HEK293 (cell line): Measurements from ENCODE around the gene TWIST2.

ENCODE experiments used
- ELK4 ChIP-seq: IDR thresholded peaks from 2 replicates; pipeline ENCODE4 v1.6.1; 2011; ENCODE audit warnings: mild to moderate bottlenecking, low read depth, low read length, borderline replicate concordance
- FEZF1 ChIP-seq: fragments of 450-650 bp; formaldehyde crosslinking; IDR thresholded peaks from 2 replicates; pipeline ENCODE4 v1.5.1; 2016; ENCODE audit warnings: missing biosample characterization, missing genetic modification characterization
- GLIS2 ChIP-seq: fragments of 450-650 bp; formaldehyde crosslinking; IDR thresholded peaks from 2 replicates; pipeline ENCODE4 v1.5.1; 2016; ENCODE audit warnings: missing biosample characterization, missing genetic modification characterization
- KLF1 ChIP-seq: fragments of 450-650 bp; formaldehyde crosslinking; IDR thresholded peaks from 2 replicates; pipeline ENCODE4 v1.5.1; 2016; ENCODE audit warnings: missing biosample characterization, missing genetic modification characterization
- KLF17 ChIP-seq: fragments of 450-650 bp; formaldehyde crosslinking; IDR thresholded peaks from 2 replicates; pipeline ENCODE4 v1.5.1; 2016; ENCODE audit warnings: missing biosample characterization, missing genetic modification characterization
- KLF7 ChIP-seq: fragments of 450-650 bp; formaldehyde crosslinking; IDR thresholded peaks from 2 replicates; pipeline ENCODE4 v1.5.1; 2016; ENCODE audit warnings: missing biosample characterization, missing genetic modification characterization, borderline replicate concordance
- MZF1 ChIP-seq: fragments of 450-650 bp; formaldehyde crosslinking; IDR thresholded peaks from 2 replicates; pipeline ENCODE4 v1.5.1; 2017; ENCODE audit warnings: missing biosample characterization, missing genetic modification characterization, borderline replicate concordance
- SCRT1 ChIP-seq: fragments of 450-650 bp; formaldehyde crosslinking; IDR thresholded peaks from 2 replicates; pipeline ENCODE4 v1.5.1; 2016; ENCODE audit warnings: missing biosample characterization, missing genetic modification characterization, borderline replicate concordance
- SCRT2 ChIP-seq: fragments of 450-650 bp; formaldehyde crosslinking; IDR thresholded peaks from 2 replicates; pipeline ENCODE4 v1.5.1; 2016; ENCODE audit warnings: missing biosample characterization, missing genetic modification characterization
- TRIM28 ChIP-seq: IDR thresholded peaks from 2 replicates; pipeline ENCODE4 v1.6.1; 2011; ENCODE audit warnings: low read length, control low read depth, borderline replicate concordance
- ZFHX2 ChIP-seq: fragments of 450-650 bp; formaldehyde crosslinking; conservative IDR thresholded peaks from 2 replicates; pipeline ENCODE4 v1.5.1; 2016; ENCODE audit warnings: missing biosample characterization, missing genetic modification characterization
- ZFP3 ChIP-seq: fragments of 450-650 bp; formaldehyde crosslinking; IDR thresholded peaks from 2 replicates; pipeline ENCODE4 v1.5.1; 2016; ENCODE audit warnings: low read depth, missing biosample characterization, missing genetic modification characterization
- ZIC2 ChIP-seq: fragments of 450-650 bp; formaldehyde crosslinking; IDR thresholded peaks from 2 replicates; pipeline ENCODE4 v1.5.1; 2016; ENCODE audit warnings: missing biosample characterization, missing genetic modification characterization
- ZNF211 ChIP-seq: fragments of 450-650 bp; formaldehyde crosslinking; IDR thresholded peaks from 2 replicates; pipeline ENCODE4 v1.5.1; 2016; ENCODE audit warnings: low read depth, missing biosample characterization, missing genetic modification characterization
- ZNF24 ChIP-seq: fragments of 450-650 bp; formaldehyde crosslinking; IDR thresholded peaks from 2 replicates; pipeline ENCODE4 v1.5.1; 2016; ENCODE audit warnings: missing biosample characterization, missing genetic modification characterization
- ZNF266 ChIP-seq: fragments of 450-650 bp; formaldehyde crosslinking; IDR thresholded peaks from 2 replicates; pipeline ENCODE4 v1.5.1; 2016; ENCODE audit warnings: missing biosample characterization, missing genetic modification characterization, low read depth
- ZNF280C ChIP-seq: fragments of 450-650 bp; formaldehyde crosslinking; IDR thresholded peaks from 2 replicates; pipeline ENCODE4 v1.5.1; 2016; ENCODE audit warnings: missing biosample characterization, missing genetic modification characterization
- ZNF398 ChIP-seq: fragments of 450-650 bp; formaldehyde crosslinking; IDR thresholded peaks from 2 replicates; pipeline ENCODE4 v1.5.1; 2017; ENCODE audit warnings: missing biosample characterization, missing genetic modification characterization
- ZNF514 ChIP-seq: fragments of 450-650 bp; formaldehyde crosslinking; IDR thresholded peaks from 2 replicates; pipeline ENCODE4 v1.5.1; 2016; ENCODE audit warnings: missing biosample characterization, missing genetic modification characterization
- ZNF530 ChIP-seq: fragments of 450-650 bp; formaldehyde crosslinking; IDR thresholded peaks from 2 replicates; pipeline ENCODE4 v1.5.1; 2016; ENCODE audit warnings: low read depth, missing biosample characterization, missing genetic modification characterization
- ZNF544 ChIP-seq: fragments of 450-650 bp; formaldehyde crosslinking; IDR thresholded peaks from 2 replicates; pipeline ENCODE4 v1.5.0; 2017; ENCODE audit warnings: missing biosample characterization, missing genetic modification characterization
- ZNF610 ChIP-seq: fragments of 450-650 bp; formaldehyde crosslinking; IDR thresholded peaks from 2 replicates; pipeline ENCODE4 v1.5.1; 2016; ENCODE audit warnings: missing biosample characterization, missing genetic modification characterization, borderline replicate concordance
- ZNF621 ChIP-seq: fragments of 450-650 bp; formaldehyde crosslinking; IDR thresholded peaks from 2 replicates; pipeline ENCODE4 v1.5.1; 2017; ENCODE audit warnings: missing biosample characterization, missing genetic modification characterization
- ZNF626 ChIP-seq: fragments of 450-650 bp; sonication (Bioruptor Pico); formaldehyde crosslinking; IDR thresholded peaks from 2 replicates; pipeline ENCODE4 v1.5.1; 2018; ENCODE audit warnings: missing biosample characterization, missing genetic modification characterization, inconsistent platforms
- ZNF658 ChIP-seq: fragments of 450-650 bp; formaldehyde crosslinking; IDR thresholded peaks from 2 replicates; pipeline ENCODE4; 2016; ENCODE audit warnings: missing biosample characterization, missing genetic modification characterization
- ZNF660 ChIP-seq: fragments of 450-650 bp; IDR thresholded peaks from 2 replicates; pipeline ENCODE4 v1.5.1; 2018; ENCODE audit warnings: missing biosample characterization, mild to moderate bottlenecking, missing genetic modification characterization
- ZNF677 ChIP-seq: fragments of 450-650 bp; IDR thresholded peaks from 2 replicates; pipeline ENCODE4 v1.5.0; 2018; ENCODE audit warnings: missing biosample characterization, mild to moderate bottlenecking, missing genetic modification characterization, moderate library complexity
- ZNF701 ChIP-seq: fragments of 450-650 bp; formaldehyde crosslinking; IDR thresholded peaks from 2 replicates; pipeline ENCODE4 v1.5.1; 2016; ENCODE audit warnings: missing biosample characterization, missing genetic modification characterization
- ZNF76 ChIP-seq: fragments of 450-650 bp; formaldehyde crosslinking; IDR thresholded peaks from 2 replicates; pipeline ENCODE4; 2016; ENCODE audit warnings: low read depth, missing biosample characterization, missing genetic modification characterization, borderline replicate concordance
- ZNF776 ChIP-seq: fragments of 450-650 bp; formaldehyde crosslinking; IDR thresholded peaks from 2 replicates; pipeline ENCODE4 v1.5.0; 2017; ENCODE audit warnings: missing biosample characterization, missing genetic modification characterization, borderline replicate concordance
- ZNF785 ChIP-seq: fragments of 450-650 bp; formaldehyde crosslinking; IDR thresholded peaks from 2 replicates; pipeline ENCODE4 v1.5.1; 2016; ENCODE audit warnings: missing biosample characterization, missing genetic modification characterization
- ZSCAN30 ChIP-seq: fragments of 450-650 bp; IDR thresholded peaks from 2 replicates; pipeline ENCODE4 v1.5.1; 2018; ENCODE audit warnings: missing biosample characterization, mild to moderate bottlenecking, missing genetic modification characterization, moderate library complexity
- TF ChIP-seq, protein P1 (sequence below): fragments of 450-650 bp; formaldehyde crosslinking; IDR thresholded peaks from 2 replicates; pipeline ENCODE4 v1.5.0; 2017; ENCODE audit warnings: missing biosample characterization, missing genetic modification characterization, borderline replicate concordance

Gene TWIST2

GRCh38 chr2:238821391-238821790, 26.5 kb upstream of the TWIST2 start (continued):
- TF ChIP-seq ELK4 = no peak
- no peak for TF ChIP-seq ZNF776
- TF ChIP-seq ZNF211 (tag by site-specific recombination) = no peak
- no peak for TF ChIP-seq KLF1 (tag by site-specific recombination)
- TF ChIP-seq ZNF514 (tag by site-specific recombination) = no peak
- no peak for TF ChIP-seq ZFHX2 (tag by site-specific recombination)
- TF ChIP-seq ZSCAN30 = no peak
- TF ChIP-seq ZIC2 (tag by site-specific recombination) = 0 out of 2 replicates have a peak, but pooled peaks have one; percentile 8
- TF ChIP-seq TRIM28 = 0 out of 2 replicates have a peak, but pooled peaks have one; percentile 43
- no peak for TF ChIP-seq ZNF677
- no peak for TF ChIP-seq ZFP3 (tag by site-specific recombination)
- TF ChIP-seq MZF1 = no peak
- TF ChIP-seq ZNF24 = no peak
- TF ChIP-seq ZNF785 (tag by site-specific recombination) = no peak
- TF ChIP-seq SCRT2 (tag by site-specific recombination) = peak; percentile 80
- no peak for TF ChIP-seq KLF7 (tag by site-specific recombination)
- TF ChIP-seq ZNF76 (tag by site-specific recombination) = no peak
- no peak for TF ChIP-seq KLF17 (tag by site-specific recombination)
- no peak for TF ChIP-seq ZNF660
- no peak for TF ChIP-seq ZNF280C (tag by site-specific recombination)
- TF ChIP-seq ZNF658 = no peak
- no peak for TF ChIP-seq FEZF1 (tag by site-specific recombination)
- TF ChIP-seq GLIS2 = no peak
- TF ChIP-seq ZNF544 (tag by site-specific recombination) = no peak
- peak; percentile 55; the same call in 1 of the 2 replicates for TF ChIP-seq ZNF398 (tag by site-specific recombination)
- no peak for TF ChIP-seq ZNF626 (tag by site-specific recombination)
- TF ChIP-seq ZNF610 = no peak
- TF ChIP-seq SCRT1 (tag by site-specific recombination) = no peak
- TF ChIP-seq ZNF266 (tag by site-specific recombination) = no peak
- TF ChIP-seq ZNF701 = no peak
- TF ChIP-seq ZNF621 (tag by site-specific recombination) = no peak
- TF ChIP-seq, protein P1, sequence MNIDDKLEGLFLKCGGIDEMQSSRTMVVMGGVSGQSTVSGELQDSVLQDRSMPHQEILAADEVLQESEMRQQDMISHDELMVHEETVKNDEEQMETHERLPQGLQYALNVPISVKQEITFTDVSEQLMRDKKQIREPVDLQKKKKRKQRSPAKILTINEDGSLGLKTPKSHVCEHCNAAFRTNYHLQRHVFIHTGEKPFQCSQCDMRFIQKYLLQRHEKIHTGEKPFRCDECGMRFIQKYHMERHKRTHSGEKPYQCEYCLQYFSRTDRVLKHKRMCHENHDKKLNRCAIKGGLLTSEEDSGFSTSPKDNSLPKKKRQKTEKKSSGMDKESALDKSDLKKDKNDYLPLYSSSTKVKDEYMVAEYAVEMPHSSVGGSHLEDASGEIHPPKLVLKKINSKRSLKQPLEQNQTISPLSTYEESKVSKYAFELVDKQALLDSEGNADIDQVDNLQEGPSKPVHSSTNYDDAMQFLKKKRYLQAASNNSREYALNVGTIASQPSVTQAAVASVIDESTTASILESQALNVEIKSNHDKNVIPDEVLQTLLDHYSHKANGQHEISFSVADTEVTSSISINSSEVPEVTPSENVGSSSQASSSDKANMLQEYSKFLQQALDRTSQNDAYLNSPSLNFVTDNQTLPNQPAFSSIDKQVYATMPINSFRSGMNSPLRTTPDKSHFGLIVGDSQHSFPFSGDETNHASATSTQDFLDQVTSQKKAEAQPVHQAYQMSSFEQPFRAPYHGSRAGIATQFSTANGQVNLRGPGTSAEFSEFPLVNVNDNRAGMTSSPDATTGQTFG (tag by site-specific recombination) = no peak
- no peak for TF ChIP-seq ZNF530 (tag by site-specific recombination)
